ENCODE data around the gene CXXC1.
"Not testable (repeated sequence)": the region's sequence is repeated elsewhere in the genome, so short reads cannot be mapped to it uniquely, and the experiment has no call there.

Gene CXXC1

GRCh38 chr18:50297621-50298442 lies 10.3 kb upstream of the CXXC1 start:
- no peak for DNase-seq (ENCODE audit: low read depth)

DNA sequence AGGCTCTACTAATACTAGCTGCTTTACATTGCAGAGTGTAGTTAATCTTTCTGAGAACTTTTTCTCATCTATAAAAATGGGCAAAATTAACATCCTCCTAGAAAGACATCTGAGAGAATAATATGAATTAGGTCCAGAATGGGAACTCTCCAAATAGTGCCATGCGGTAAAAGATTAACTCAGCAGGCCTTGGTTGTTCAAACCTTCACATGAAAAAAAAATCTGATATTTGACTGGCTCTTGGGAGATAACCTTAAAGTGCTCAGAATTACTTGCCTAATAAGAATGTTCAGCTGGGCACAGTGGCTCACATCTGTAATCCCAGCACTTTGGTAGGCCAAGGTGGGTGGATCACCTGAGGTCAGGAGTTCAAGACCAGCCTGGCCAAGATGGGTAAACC lies 5.5 kb upstream of the CXXC1 start:
- DNase-seq (ENCODE audit: low read depth): no peak

DNA sequence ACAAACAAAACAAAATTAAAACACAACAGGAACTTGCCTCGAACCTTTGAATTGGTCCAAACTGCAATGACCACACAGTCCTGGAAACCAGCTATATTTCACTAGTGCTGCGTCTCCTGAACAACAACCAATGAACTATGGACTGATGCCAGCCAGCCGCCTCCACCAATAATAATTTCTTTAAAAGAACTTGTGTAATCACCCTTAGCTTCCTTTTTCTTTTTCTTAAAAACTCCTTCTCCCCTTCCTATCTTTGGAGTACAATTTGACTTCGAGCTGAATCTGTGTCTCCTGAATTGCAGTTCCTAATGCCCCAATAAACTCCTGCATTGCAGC lies 1.6 kb upstream of the CXXC1 start:
- DNase-seq (ENCODE audit: low read depth): no peak

DNA sequence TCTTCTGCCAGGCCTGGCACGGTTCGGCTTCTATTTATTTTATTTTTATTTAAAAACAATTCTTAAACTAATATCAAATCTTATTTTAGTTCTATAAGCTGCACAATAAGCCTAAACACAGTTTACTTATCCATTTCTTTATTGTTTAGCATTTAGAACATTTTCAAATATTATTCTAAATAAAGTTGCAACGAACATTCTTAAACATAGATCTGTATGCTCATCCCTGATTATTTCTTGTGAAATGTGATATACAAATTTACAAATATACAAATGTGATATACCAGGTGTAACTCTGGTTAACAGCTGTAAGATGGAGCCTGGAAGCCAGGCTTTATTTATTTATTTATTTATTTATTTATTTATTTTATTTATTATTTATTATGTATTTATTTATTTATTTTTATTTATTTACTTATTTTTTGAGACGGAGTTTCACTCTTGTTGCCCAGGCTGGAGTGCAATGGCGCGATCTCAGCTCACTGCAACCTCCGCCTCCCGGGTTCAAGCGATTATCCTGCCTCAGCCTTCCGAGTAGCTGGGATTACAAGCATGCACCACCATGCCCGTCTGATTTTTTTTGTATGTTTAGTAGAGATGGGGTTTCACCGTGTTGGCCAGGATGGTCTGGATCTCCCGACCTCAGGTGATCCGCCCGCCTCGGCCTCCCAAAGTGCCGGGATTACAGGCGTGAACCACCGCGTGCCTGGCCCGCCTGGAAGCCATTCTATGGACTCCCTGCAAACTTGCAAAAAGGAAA lies 1.0 kb upstream of the CXXC1 start:
- not testable (repeated sequence) for DNase-seq (ENCODE audit: low read depth)

- no peak for DNase-seq (ENCODE audit: low read depth)
These were observed 458 bp downstream of the CXXC1 start for GRCh38 chr18:50287028-50287440.

DNA sequence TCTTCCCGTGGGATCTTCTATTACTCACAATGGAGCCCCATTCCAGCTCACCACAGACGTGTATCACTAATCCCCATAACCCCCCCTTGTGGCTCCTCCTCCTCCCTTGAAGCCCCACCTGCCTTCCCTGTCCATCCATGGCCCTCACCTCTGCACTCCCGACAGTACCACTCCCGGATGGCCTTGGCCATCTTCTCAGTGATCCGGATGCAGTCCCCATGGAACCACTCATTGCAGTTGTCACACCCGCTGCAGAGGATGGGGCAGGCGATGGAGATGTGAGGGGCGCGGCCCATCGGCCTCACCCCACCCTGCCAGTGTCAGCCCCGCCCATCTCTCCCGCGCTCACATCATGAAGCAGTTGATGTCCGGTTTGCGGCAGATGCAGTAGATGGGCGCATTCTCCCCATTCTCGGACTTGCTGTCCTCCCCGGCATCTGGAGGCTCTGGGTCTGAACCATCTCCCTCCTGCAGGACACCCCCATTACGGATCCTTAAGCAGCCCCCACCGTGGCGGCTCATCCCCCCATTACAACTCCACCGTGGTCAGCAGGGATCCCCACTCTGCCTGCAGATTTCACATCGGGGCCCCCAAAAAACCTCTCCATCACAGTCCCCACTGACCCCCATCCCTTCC lies 983 bp downstream of the CXXC1 start:
- DNase-seq (ENCODE audit: low read depth): no peak

- no peak for DNase-seq (ENCODE audit: low read depth)
These were observed 1.7 kb downstream of the CXXC1 start for GRCh38 chr18:50285631-50286321.

- DNase-seq (ENCODE audit: low read depth): no peak
These were observed 2.4 kb downstream of the CXXC1 start for GRCh38 chr18:50285071-50285470.

- DNase-seq (ENCODE audit: low read depth): no peak
These were observed 3.1 kb downstream of the CXXC1 start for GRCh38 chr18:50284255-50284885.

DNA sequence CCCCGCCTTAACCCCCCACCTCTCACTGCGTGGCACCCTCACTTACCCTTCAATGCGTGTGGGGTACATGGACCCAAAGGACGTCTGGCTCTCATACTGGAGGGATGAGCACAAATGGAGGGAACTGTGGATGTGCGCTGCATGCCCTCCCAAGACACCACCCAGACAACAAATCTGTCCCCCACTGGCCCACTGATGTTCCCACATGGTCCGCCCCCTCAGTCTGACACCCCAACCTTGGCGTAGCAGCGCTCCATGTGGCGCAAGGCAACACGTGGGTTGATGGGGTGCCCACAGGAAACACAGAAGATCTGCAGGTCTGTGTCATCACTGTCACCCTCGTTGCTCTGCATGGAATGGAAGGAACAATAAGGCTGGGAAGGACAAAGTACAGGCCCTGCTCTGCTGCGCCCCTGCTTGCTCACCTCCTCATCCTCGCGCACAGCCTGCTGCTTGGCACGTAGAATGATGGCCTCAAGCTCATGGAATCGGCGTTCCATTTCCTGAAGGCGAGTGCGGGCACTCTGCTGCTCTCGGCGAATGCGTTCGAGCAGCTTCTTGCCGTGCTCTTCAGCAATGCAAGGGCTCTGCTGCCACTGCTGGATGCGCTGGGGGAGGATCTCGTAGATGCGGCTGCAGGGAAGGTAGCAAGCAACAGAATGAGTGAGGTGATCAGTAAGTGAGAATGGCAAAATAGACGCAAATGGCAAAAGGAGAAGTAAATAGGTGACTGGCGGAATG lies 3.9 kb downstream of the CXXC1 start:
- DNase-seq (ENCODE audit: low read depth): no peak

GRCh38 chr18:50282521-50283335 lies 4.8 kb downstream of the CXXC1 start:
- DNase-seq (ENCODE audit: low read depth): no peak

- no peak for DNase-seq (ENCODE audit: low read depth)
These were observed 5.4 kb downstream of the CXXC1 start for GRCh38 chr18:50281972-50282520.

DNA sequence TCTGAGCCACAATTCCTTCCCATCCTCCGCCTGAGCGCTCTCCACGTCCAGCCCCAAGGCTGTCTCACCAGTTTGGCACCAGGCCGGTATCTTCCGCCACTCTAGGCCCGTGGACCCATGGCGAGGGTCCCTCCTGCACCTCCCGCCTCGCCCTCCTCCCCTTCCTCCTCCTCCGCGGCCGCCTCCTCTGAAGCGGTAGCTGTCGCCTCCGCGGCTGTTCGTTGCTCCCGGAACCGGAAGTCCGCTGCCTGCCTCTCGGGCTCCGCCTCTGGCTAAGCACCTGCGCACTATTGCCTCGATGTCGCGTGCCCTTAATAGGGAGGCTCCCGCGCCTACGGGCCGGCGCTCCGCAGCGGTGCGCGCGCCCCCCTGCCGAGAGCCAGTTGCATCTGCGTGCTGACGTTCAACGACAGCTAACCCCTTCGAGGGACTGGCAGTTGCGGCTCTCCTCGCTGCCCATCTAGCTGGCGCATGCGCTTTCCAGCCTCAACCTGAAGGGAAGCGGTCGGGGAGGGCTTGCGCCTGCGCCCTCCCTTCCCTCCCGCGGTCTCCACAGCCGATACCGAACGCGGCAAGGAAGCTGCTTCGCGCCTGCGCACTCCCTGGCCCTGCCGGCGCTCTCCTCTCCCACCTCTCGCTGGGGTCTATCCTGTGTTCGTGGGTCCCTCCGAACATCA lies 6.1 kb downstream of the CXXC1 start, which contains the start of gene MBD1:
TSS of gene MBD1 (minus strand) at position 229 of the 677 bp plus-strand sequence. CDS start 1,531 bp downstream, outside the sequence.
- DNase-seq (ENCODE audit: low read depth): peak; percentile 77

DNA sequence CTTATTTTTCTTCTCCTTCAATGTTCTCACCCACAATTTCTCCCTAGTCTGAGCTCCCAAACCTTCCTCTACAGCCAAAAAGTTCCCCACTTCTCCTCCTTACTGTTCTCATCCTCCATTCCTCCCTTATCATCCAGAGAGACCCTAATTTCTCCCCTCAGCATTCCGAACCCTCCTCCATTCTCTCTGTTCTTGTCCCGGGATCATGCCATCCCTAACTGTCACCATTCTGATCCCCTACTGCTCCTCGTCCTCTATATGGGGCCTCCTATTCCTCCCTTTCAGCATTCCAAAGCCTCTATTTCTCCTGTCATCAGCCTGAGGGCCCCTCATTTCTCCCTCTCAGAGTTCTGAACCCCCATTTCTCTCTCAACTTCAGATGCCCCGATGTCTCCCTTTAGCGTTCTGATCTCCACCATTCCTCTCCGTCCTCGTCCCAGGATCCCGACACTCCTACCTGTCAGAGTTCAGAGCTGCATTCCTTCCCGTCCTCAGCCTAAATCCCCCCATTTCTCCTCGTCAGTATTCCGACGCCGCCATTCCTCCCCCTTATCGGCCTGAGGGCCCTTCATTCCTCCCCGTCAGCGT lies 6.7 kb downstream of the CXXC1 start:
- DNase-seq (ENCODE audit: low read depth): no peak

- no peak for DNase-seq (ENCODE audit: low read depth)
These were observed 7.7 kb downstream of the CXXC1 start for GRCh38 chr18:50279752-50280151.

GRCh38 chr18:50277942-50278341 lies 9.6 kb downstream of the CXXC1 start:
- peak; percentile 37 for DNase-seq (ENCODE audit: low read depth)

DNA sequence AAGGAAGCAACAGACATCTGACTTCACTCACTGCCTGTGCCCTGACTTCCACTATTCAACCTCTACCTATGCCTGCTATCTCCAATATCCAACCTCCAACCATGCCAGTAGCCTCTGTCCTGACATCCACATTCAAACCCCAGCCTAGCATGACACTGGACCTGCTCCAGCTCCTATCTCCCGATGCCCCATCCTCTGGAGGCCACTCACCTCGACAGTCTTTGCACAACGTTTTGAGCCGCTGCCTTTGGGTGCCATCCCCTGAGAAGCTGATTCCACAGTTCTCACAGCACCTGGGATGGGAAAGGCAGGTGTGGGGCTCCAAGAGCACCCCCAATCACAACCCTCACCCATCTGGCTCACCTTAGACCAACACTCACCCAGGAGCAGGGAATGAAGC lies 11.0 kb downstream of the CXXC1 start:
- DNase-seq (ENCODE audit: low read depth): no peak

GRCh38 chr18:50275503-50276036 lies 11.9 kb downstream of the CXXC1 start:
- DNase-seq (ENCODE audit: low read depth): no peak

- no peak for DNase-seq (ENCODE audit: low read depth)
These were observed 12.6 kb downstream of the CXXC1 start for GRCh38 chr18:50274941-50275340.

Measured in HS-5 (cell line).